NCI-H128 (cell line): Measurements from ENCODE around the gene PDE4D.

Source experiments
- DNase-seq: peaks from one replicate; lab custom pipeline; 2025; ENCODE audit not compliant: unreplicated experiment; lab: John Stamatoyannopoulos, UW

PDE4D gene

GRCh38 chr5:58925627-58926540 is 967.6 kb downstream of the PDE4D start:
- no peak for DNase-seq

- no peak for DNase-seq
Measured at GRCh38 chr5:58924306-58924705, 969.2 kb downstream of the PDE4D start.

- DNase-seq = no peak
Measured at GRCh38 chr5:58923355-58923754, 970.2 kb downstream of the PDE4D start.

- no peak for DNase-seq
Measured at GRCh38 chr5:58922461-58923171, 970.9 kb downstream of the PDE4D start.

- DNase-seq = no peak
Measured at GRCh38 chr5:58921159-58921558, 972.4 kb downstream of the PDE4D start.

- no peak for DNase-seq
Measured at GRCh38 chr5:58919833-58920232, 973.7 kb downstream of the PDE4D start.
